ENCODE results near the gene STING1.
A peak's percentile ranks its signal among the peaks of the same experiment; 100 is the strongest.
"Not testable (repeated sequence)": the region's sequence is repeated elsewhere in the genome, so short reads cannot be mapped to it uniquely, and the experiment has no call there.

Gene STING1

DNA sequence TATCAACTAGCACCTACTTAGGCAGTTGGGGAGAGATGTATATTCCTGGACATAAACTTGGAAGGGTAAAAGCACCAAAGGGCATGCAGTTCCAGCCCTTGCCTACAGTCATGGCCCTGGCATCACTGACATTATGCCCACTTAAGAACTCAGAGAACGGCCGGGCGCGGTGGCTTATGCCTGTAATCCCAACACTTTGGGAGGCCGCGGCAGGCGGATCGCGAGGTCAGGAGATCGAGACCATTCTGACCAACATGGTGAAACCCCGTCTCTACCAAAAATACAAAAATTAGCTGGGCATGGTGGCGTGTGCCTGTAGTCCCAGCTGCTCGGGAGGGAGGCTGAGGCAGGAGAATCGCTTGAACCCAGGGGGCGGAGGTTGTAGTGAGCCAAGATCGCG is 42.1 kb downstream of the STING1 start:
- DNase-seq: not testable (repeated sequence)

DNA sequence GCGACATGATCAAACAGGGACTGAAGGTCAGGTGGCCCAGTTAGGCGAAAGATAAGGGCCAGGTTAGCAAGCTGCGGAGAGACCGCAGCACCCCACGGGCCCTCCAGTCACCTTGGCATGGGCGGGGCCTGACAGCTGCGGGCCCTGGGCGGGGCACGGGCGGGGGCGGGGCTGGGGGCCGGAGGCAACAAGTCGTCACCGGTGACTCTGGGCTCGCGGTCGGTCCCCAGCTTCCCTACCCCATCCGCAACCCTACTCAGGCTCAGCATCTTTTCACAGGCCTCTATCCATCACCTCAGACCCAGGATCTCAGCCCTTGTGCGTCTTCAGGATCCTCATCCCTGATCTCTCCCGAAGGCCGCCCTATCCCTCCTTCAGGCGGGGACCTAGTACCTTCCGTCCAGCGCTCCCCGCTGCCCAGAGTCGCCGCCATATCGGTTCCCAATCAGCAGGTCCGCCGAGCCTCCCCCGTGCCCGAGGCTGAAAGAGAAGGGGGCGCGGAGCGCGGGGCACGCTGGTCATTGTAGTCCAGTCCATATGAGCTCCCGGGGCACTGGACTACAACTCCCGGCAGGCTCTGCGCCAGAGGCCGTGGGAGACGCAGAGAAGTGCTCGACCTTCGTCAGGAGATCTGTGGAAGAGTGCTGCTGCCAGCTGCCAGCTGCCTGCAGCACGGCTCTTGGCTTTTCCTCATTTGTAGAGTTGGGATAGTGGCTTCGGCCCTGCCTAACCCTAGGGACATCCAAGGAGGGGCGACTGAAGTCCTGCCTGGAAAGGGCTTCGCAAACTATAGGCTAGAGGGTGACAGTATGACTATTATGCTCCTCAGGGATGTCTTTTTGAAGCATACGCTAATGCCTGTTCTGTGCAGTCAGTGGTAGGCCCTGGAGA is 43.3 kb downstream of the STING1 start, which contains the start of gene DNAJC18:
Gene DNAJC18, minus strand, starts transcription at position 513 of the 891 bp plus-strand sequence. Its CDS starts 80 bp downstream, at position 433.
- DNase-seq: peak; percentile 69 to 98 (median 91)

DNA sequence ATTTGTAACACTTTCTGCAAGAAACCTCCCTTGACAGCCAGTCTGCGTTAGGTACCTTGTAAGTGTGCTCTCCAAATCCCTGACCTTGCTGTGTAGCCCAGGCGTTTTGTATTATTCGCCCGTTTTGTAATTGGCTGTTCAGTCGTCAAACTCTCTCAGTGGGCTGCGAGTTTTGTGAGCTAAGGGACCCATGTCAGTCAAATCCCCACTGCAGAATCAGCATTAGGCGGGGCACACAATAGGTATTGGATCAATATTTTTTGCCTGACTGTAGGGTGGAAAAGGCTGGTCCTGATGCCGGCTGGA is 43.9 kb downstream of the STING1 start:
- DNase-seq: peak in 1 of 56 donors; percentile 45

DNA sequence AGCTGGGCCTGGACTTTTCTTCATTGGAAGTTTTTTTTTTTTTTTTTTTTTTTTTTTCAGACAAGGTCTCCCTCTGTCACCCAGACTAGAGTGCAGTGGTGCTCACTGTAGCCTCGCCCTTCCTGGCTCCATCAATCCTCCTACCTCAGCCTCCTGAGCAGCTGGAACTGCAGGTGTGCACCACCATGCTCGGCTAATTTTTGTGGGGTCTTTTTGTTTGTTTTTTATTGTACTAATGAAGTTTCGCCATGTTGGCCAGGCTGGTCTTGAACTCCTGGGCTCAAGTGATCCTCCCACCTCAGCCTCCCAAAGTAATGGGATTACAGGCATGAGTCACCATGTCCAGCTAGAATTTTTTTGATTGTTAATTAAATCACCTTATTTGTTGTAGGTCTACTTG is 46.9 kb downstream of the STING1 start:
- no peak for DNase-seq

DNA sequence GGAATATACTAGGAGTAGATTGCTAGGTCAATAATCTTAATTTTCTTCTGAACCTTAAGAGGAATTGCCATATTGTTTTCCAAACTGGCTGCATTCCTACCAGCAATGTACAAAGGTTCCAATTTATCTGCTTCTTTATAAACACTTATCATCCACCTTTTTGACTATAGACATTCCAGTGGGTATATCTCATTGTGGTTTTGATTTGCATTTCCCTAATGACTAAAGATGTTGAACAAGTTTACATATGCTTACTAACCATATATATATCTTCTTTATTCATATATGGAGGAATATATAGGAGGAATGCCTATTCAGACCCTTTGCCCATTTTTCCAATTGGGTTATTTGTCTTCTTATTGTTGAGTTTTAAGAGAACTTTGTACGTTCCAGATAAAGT is 50.9 kb downstream of the STING1 start:
- DNase-seq: no peak

DNA sequence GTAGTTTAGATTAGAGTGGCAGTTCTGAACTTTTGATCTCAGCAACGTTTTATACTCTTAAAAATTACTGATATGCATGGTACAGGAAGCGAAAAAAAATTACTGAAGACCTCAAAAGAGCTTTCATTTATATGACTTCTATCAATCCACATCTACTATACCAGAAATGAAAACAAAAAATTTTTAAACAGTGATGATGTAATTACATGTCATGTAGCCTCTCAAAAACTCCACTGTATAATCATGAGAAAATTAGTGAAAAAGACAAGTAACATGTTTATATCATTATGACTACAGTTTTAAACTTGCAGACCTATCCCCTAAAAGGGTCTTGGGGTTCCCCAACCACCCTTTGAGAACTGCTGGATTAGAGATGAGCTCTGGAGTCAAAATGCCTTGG is 52.5 kb downstream of the STING1 start:
- no peak for DNase-seq

DNA sequence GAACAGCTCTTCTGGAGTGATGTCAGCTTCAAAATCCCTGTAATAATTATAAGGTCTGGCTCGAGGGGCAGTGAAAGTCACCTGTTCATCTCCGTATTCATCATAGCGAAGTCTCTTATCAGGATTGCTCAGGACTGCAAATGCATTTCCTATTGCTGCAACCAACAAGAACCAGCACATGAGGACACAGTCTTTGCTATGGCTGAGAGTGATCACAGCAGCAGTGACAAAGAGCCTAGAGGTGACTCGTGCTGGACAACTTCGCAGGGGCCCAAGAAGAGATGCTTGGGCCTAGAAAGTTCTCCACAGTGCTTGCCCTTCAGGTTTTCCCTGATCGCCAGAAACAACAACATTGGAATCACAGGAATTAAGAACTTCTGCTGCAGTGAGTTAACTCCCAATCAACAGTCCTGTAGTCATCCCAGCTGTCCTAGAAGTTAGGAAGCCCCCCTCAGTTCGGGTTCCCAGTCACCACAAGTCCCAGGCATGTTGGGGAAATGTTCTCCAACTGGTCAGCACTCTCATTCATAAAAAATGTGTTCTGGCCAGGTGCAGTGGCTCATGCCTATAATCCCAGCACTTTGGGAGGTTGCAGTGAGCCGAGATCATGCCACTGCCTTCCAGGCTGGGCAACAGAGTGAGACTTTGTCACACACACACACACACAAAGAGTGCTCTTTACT is 56.2 kb downstream of the STING1 start:
- no peak for DNase-seq

Measured in nucleus accumbens (tissue), 56 donors.